ENCODE results near the gene KLK13. TPM values are rescaled to one million over a fixed set of nuclear protein-coding genes. Genes with fewer than 3 reads are reported as not detected.

KLK13 gene
- total and polyA plus RNA-seq, 2 of the 13 experiments (the other 11 are each of a cell fraction or from before 2014, with no cell fraction given) = 0.09 TPM; not detected in 1

DNA sequence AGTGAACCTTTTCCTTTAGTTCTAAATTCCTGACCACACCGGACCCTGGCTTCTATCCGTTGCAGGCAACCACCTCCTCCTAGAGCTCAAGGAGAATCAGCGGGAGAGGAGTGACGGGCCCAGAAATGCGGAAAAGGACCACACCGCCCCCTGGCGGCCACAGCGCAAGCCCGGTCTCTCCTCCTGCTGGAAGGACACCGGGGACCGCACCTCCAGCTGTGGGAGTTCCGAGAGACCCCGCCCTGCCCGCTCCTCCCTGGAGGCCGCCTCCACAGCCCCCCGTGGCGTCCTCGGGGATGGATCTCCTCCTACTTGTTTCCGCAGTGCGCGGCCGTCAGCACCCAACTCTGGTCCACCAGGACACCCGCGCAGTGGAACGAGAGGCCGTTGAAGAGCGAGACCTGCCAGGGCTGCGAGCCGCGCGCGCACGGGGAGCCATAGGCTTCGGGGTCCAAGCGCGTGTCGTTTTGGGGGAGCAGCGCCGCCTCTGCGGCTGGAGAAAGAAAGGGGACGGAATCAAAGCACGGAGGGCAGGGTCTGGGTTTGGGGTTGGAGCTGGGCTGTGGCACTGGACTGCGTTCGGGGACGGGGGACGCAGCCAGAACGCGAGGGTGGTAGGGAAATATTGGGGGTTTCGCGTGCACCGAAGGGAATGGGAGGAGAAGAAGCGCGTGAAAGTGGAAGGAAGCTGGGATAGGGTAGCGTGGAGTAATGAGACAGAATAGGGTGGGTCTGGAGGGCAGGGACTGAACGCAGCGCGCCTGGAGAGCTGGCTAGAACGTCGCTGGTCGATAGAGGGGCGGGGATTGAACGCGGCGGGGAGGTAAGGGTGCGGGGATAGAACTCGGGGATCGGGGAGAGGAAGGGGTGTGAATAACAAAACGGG, 47.9 kb downstream of the KLK13 start (continued):
- TF ChIP-seq, protein P1, sequence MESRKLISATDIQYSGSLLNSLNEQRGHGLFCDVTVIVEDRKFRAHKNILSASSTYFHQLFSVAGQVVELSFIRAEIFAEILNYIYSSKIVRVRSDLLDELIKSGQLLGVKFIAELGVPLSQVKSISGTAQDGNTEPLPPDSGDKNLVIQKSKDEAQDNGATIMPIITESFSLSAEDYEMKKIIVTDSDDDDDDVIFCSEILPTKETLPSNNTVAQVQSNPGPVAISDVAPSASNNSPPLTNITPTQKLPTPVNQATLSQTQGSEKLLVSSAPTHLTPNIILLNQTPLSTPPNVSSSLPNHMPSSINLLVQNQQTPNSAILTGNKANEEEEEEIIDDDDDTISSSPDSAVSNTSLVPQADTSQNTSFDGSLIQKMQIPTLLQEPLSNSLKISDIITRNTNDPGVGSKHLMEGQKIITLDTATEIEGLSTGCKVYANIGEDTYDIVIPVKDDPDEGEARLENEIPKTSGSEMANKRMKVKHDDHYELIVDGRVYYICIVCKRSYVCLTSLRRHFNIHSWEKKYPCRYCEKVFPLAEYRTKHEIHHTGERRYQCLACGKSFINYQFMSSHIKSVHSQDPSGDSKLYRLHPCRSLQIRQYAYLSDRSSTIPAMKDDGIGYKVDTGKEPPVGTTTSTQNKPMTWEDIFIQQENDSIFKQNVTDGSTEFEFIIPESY (CRISPR knock-in tag; IDR thresholded peaks at IDR 0.05) = 0 out of 2 replicates have a peak, but pooled peaks have one; percentile 6
- TF ChIP-seq SP140L (CRISPR knock-in tag; IDR thresholded peaks at IDR 0.05; ENCODE audit: borderline replicate concordance) (no peak), XRCC5 (optimal IDR thresholded peaks at IDR 0.05; ENCODE audit: low read length) (peak; percentile 55), PITX1 (CRISPR knock-in tag; IDR thresholded peaks at IDR 0.05) (no peak), ARNTL (CRISPR knock-in tag; IDR thresholded peaks at IDR 0.05) (no peak), TOE1 (CRISPR knock-in tag; IDR thresholded peaks at IDR 0.05) (no peak), ZNF550 (CRISPR knock-in tag; IDR thresholded peaks at IDR 0.05; ENCODE audit: borderline replicate concordance) (no peak)
- TF ChIP-seq, protein P2, sequence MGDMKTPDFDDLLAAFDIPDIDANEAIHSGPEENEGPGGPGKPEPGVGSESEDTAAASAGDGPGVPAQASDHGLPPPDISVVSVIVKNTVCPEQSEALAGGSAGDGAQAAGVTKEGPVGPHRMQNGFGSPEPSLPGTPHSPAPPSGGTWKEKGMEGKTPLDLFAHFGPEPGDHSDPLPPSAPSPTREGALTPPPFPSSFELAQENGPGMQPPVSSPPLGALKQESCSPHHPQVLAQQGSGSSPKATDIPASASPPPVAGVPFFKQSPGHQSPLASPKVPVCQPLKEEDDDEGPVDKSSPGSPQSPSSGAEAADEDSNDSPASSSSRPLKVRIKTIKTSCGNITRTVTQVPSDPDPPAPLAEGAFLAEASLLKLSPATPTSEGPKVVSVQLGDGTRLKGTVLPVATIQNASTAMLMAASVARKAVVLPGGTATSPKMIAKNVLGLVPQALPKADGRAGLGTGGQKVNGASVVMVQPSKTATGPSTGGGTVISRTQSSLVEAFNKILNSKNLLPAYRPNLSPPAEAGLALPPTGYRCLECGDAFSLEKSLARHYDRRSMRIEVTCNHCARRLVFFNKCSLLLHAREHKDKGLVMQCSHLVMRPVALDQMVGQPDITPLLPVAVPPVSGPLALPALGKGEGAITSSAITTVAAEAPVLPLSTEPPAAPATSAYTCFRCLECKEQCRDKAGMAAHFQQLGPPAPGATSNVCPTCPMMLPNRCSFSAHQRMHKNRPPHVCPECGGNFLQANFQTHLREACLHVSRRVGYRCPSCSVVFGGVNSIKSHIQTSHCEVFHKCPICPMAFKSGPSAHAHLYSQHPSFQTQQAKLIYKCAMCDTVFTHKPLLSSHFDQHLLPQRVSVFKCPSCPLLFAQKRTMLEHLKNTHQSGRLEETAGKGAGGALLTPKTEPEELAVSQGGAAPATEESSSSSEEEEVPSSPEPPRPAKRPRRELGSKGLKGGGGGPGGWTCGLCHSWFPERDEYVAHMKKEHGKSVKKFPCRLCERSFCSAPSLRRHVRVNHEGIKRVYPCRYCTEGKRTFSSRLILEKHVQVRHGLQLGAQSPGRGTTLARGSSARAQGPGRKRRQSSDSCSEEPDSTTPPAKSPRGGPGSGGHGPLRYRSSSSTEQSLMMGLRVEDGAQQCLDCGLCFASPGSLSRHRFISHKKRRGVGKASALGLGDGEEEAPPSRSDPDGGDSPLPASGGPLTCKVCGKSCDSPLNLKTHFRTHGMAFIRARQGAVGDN (CRISPR knock-in tag; IDR thresholded peaks at IDR 0.05) = peak; percentile 34
- TF ChIP-seq, protein P3, sequence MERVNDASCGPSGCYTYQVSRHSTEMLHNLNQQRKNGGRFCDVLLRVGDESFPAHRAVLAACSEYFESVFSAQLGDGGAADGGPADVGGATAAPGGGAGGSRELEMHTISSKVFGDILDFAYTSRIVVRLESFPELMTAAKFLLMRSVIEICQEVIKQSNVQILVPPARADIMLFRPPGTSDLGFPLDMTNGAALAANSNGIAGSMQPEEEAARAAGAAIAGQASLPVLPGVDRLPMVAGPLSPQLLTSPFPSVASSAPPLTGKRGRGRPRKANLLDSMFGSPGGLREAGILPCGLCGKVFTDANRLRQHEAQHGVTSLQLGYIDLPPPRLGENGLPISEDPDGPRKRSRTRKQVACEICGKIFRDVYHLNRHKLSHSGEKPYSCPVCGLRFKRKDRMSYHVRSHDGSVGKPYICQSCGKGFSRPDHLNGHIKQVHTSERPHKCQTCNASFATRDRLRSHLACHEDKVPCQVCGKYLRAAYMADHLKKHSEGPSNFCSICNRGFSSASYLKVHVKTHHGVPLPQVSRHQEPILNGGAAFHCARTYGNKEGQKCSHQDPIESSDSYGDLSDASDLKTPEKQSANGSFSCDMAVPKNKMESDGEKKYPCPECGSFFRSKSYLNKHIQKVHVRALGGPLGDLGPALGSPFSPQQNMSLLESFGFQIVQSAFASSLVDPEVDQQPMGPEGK (CRISPR knock-in tag; IDR thresholded peaks at IDR 0.05) = no peak
